Chondrocyte (in vitro differentiated cells): ENCODE measurements around the gene ZGLP1. TPM values are rescaled to one million over a fixed set of nuclear protein-coding genes. Genes with fewer than 3 reads are reported as not detected.

Experiments used
- DNase-seq: peaks from one replicate; pipeline ENCODE4 v3.0.0; 2021; ENCODE audit warnings: mixed read lengths, low spot score
- H3K27ac Mint-ChIP-seq: one replicate; pipeline ENCODE4 v1.8.0; 2021; ENCODE audit warnings: mild to moderate bottlenecking, moderate library complexity, mixed read lengths; ENCODE audit not compliant: unreplicated experiment
- H3K27me3 Mint-ChIP-seq: 2 replicates; pipeline ENCODE4 v1.8.0; 2021; ENCODE audit warnings: low read depth, mixed read lengths
- H3K36me3 Mint-ChIP-seq: 2 replicates; pipeline ENCODE4 v1.8.0; 2021; ENCODE audit warnings: low read depth, mixed read lengths
- H3K4me1 Mint-ChIP-seq: 2 replicates; pipeline ENCODE4 v1.8.0; 2021; ENCODE audit warnings: low read depth, mild to moderate bottlenecking, mixed read lengths
- H3K4me3 Mint-ChIP-seq: one replicate; pipeline ENCODE4 v1.8.0; 2021; ENCODE audit warnings: mild to moderate bottlenecking, moderate library complexity, mixed read lengths; ENCODE audit not compliant: unreplicated experiment
- H3K9me3 Mint-ChIP-seq: 2 replicates; pipeline ENCODE4 v1.8.0; 2021; ENCODE audit warnings: low read depth, mixed read lengths
- total RNA-seq: library from RNA; stranded (reverse); gene quantifications from 3 replicates; pipeline ENCODE4 v1.2.1, GENCODE V29; 2021
- TF ChIP-seq, protein P1 (sequence below): fragments of 200-600 bp; sonication (generic); IDR thresholded peaks from 2 replicates; pipeline ENCODE4 v1.5.0; 2021; ENCODE audit warnings: antibody characterized with exemption, mild to moderate bottlenecking, moderate library complexity

ZGLP1 gene
- total RNA-seq, 1 donor from 2014 or later: 3.4 TPM

DNA sequence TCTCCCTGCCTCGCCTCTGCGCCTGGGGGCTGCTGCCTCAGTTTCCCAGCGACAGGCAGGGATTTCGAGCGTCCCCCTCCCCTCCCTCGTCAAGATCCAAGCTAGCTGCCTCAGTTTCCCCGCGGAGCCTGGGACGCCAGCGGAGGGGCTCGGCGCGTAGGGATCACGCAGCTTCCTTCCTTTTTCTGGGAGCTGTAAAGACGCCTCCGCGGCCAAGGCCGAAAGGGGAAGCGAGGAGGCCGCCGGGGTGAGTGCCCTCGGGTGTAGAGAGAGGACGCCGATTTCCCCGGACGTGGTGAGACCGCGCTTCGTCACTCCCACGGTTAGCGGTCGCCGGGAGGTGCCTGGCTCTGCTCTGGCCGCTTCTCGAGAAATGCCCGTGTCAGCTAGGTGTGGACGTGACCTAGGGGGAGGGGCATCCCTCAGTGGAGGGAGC is 39.4 kb downstream of the ZGLP1 start:
- Mint-ChIP-seq H3K27ac (no peak overlapping the region), H3K27me3 (no peaks in the 10 kb centered on the region), H3K9me3 (no peaks in the 10 kb centered on the region), H3K4me3 (peak overlapping the region; percentile 58), H3K4me1 (peaks cover 15% of the 10 kb centered on the region), H3K36me3 (peaks cover 1% of the 10 kb centered on the region)
- TF ChIP-seq, protein P1, sequence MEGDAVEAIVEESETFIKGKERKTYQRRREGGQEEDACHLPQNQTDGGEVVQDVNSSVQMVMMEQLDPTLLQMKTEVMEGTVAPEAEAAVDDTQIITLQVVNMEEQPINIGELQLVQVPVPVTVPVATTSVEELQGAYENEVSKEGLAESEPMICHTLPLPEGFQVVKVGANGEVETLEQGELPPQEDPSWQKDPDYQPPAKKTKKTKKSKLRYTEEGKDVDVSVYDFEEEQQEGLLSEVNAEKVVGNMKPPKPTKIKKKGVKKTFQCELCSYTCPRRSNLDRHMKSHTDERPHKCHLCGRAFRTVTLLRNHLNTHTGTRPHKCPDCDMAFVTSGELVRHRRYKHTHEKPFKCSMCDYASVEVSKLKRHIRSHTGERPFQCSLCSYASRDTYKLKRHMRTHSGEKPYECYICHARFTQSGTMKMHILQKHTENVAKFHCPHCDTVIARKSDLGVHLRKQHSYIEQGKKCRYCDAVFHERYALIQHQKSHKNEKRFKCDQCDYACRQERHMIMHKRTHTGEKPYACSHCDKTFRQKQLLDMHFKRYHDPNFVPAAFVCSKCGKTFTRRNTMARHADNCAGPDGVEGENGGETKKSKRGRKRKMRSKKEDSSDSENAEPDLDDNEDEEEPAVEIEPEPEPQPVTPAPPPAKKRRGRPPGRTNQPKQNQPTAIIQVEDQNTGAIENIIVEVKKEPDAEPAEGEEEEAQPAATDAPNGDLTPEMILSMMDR: no peak
- no peak for DNase-seq

DNA sequence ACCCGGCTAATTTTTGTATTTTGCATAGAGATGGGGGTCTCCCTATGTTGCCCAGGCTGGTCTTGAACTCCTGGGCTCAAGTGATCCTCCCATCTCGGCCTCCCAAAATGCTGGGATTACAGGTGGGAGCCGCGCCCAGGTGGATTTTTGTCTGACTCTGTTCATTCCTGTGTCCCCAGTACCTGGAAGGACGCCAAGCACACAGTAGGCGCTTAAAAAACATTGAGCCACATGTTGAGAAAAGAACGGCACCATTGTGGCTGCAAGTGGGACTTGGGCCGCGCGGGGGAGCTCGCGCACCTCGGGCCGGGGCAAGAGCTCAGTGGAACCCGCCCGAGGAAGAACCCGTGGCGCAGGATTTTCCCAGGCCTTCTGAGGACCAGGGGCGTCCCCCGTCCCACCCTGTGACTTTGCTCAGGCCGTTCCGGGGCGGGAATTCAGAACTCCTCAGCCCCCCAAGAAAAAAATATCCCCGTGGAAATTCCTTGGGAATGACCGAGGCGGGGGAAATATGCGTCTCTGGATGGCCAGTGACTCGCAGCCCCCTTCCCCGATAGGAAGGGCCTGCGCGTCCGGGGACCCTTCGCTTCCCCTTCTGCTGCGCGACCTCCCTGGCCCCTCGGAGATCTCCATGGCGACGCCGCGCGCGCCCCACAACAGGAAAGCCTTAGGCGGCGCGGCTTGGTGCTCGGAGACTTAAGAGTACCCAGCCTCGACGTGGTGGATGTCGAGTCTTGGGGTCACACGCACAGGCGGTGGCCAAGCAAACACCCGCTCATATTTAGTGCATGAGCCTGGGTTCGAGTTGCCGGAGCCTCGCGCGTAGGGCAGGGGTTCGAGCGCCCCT is 40.1 kb downstream of the ZGLP1 start:
- DNase-seq: no peak
- no peaks in the 10 kb centered on the region for H3K27me3 Mint-ChIP-seq
- peak overlapping the region; percentile 58 for H3K4me3 Mint-ChIP-seq
- no peaks in the 10 kb centered on the region for H3K9me3 Mint-ChIP-seq
- peak overlapping the region; percentile 59 for H3K27ac Mint-ChIP-seq
- TF ChIP-seq, protein P1: peak; percentile 94
- peaks cover 1% of the 10 kb centered on the region for H3K36me3 Mint-ChIP-seq
- peaks cover 15% of the 10 kb centered on the region for H3K4me1 Mint-ChIP-seq

DNA sequence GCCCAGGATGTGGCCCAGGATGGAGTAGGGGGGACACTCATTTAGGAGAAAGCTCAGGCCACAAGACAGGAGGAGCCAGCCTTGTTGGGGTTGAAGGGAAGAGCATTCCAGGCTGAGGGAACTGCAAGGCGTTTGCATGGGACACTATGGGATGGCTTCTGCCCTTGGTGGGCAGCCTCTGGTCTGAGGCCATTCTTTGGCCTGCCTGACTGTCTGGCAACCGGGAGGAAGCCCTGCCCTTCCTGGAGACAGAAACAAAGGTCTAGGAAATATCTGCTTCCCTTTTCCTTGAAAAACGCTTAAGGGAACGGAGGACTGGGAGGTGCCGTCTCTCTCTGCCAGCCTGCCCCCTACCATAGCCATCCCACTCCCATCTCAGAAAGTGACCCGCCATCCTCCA is 41.5 kb downstream of the ZGLP1 start:
- Mint-ChIP-seq H3K4me1 (peaks cover 13% of the 10 kb centered on the region), H3K27me3 (no peaks in the 10 kb centered on the region), H3K4me3 (no peak overlapping the region), H3K9me3 (no peaks in the 10 kb centered on the region), H3K36me3 (no peaks in the 10 kb centered on the region), H3K27ac (no peak overlapping the region)
- no peak for DNase-seq
- TF ChIP-seq, protein P1: no peak

DNA sequence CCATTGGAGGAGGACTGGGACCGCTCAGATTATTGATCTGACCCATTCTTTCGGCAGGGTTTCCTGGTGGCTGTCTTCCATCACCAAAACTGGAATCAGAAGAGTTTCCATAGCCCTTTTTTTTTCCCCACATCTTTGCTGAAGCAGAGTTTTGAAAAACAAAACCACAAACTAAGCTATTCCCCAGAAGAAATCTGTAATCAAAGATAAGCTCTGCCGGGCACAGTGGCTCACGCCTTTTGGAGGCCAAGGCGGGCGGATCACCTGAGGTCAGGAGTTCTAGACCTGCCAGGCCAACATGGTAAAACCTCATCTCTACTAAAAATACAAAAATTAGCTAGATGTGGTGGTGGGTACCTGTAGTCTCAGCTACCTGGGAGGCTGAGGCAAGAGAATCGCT is 42.9 kb downstream of the ZGLP1 start:
- no peak for DNase-seq
- Mint-ChIP-seq H3K9me3 (no peaks in the 10 kb centered on the region), H3K27ac (no peak overlapping the region), H3K36me3 (no peaks in the 10 kb centered on the region), H3K4me1 (peaks cover 15% of the 10 kb centered on the region), H3K4me3 (no peak overlapping the region), H3K27me3 (no peaks in the 10 kb centered on the region)
- TF ChIP-seq, protein P1: no peak

DNA sequence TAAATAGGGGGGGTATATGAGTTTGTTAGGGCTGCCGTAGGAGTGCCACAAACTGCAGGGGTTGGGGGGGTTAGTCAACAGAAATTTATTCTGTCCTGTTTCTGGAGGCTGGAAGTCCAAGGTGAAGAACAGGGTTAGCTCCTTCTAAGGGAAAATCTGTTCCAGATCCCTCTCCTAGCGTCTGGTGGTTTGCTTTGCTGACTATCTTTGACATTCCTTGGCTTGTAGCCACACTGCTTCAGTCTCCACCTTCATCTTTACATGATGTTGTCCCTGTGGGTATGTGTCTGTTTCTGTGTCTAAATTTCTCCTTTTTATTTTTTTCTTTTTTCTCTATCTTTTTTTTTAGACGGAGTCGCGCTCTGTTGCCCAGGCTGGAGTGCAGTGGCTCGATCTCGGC is 46.8 kb downstream of the ZGLP1 start:
- TF ChIP-seq, protein P1: no peak
- Mint-ChIP-seq H3K27me3 (no peaks in the 10 kb centered on the region), H3K9me3 (no peaks in the 10 kb centered on the region), H3K27ac (no peak overlapping the region), H3K36me3 (peaks cover 2% of the 10 kb centered on the region), H3K4me1 (peaks cover 3% of the 10 kb centered on the region), H3K4me3 (no peak overlapping the region)
- DNase-seq: no peak
